Fibroblast of lung (primary cell): ENCODE results near the gene FAM221B. TPM values are rescaled to one million over a fixed set of nuclear protein-coding genes. Genes with fewer than 3 reads are reported as not detected.

Source experiments
- DNase-seq, 2 donors: peaks; one replicate each; pipeline versions ENCODE4 v3.0.0 to v3.0.0-alpha.2; 2010; ENCODE audit warnings: low read depth in 2 of 2
- H2AFZ ChIP-seq: 2 replicates; pipeline ENCODE4 v1.5.1; 2012; ENCODE audit warnings: low read length, control low read depth, inconsistent platforms
- H3K27ac ChIP-seq: 2 replicates; pipeline ENCODE4 v1.5.1; 2011; ENCODE audit warnings: low read length, control low read depth; ENCODE audit not compliant: insufficient read depth
- H3K27me3 ChIP-seq: 2 replicates; pipeline ENCODE4 v1.5.1; 2011; ENCODE audit warnings: mild to moderate bottlenecking, low read length; ENCODE audit not compliant: control insufficient read depth, insufficient read depth
- H3K36me3 ChIP-seq: 2 replicates; pipeline ENCODE4 v1.5.1; 2011; ENCODE audit warnings: low read length; ENCODE audit not compliant: control insufficient read depth, insufficient read depth
- H3K4me1 ChIP-seq: 2 replicates; pipeline ENCODE4 v1.5.1; 2011; ENCODE audit warnings: low read length; ENCODE audit not compliant: control insufficient read depth, insufficient read depth; ENCODE audit errors: extremely low read depth
- H3K4me2 ChIP-seq: 2 replicates; pipeline ENCODE4 v1.5.1; 2011; ENCODE audit warnings: low read length, control low read depth; ENCODE audit not compliant: insufficient read depth; ENCODE audit errors: extremely low read depth
- H3K4me3 ChIP-seq, 4 experiments: fragments of 200-600 bp in 1 of 4; sonication (generic) in 1 of 4; replicated peaks in 1 of 4; 2 replicates each; pipeline ENCODE4 v1.5.1; 2011 to 2016; ENCODE audit warnings: low read length in 4 of 4, low read depth in 3 of 4, mild to moderate bottlenecking in 3 of 4, control low read depth in 2 of 4, inconsistent platforms in 1 of 4, mixed read lengths in 1 of 4; ENCODE audit not compliant: insufficient read depth in 1 of 4; ENCODE audit errors: control extremely low read depth in 1 of 4
- H3K79me2 ChIP-seq: 2 replicates; pipeline ENCODE4 v1.5.1; 2012; ENCODE audit warnings: mild to moderate bottlenecking, low read length, inconsistent platforms; ENCODE audit not compliant: control insufficient read depth, insufficient read depth
- H3K9ac ChIP-seq: 2 replicates; pipeline ENCODE4 v1.5.1; 2011; ENCODE audit warnings: mild to moderate bottlenecking, low read length, control low read depth; ENCODE audit not compliant: insufficient read depth
- H3K9me3 ChIP-seq: 2 replicates; pipeline ENCODE4 v1.5.1; 2012; ENCODE audit warnings: low read depth, low read length; ENCODE audit not compliant: control insufficient read depth, insufficient read depth
- H4K20me1 ChIP-seq: 2 replicates; pipeline ENCODE4 v1.5.1; 2011; ENCODE audit warnings: low read length; ENCODE audit not compliant: control insufficient read depth, insufficient read depth; ENCODE audit errors: extremely low read depth
- EZH2 ChIP-seq: IDR thresholded peaks from 2 replicates; pipeline ENCODE4 v1.5.1; 2012; ENCODE audit warnings: low read length, control low read depth, mild to moderate bottlenecking; ENCODE audit errors: missing control alignments
- polyA plus RNA-seq, 2 donors: library from polyadenylated mRNA; depleted of rRNA in 1 of 2; stranded (reverse) in 1 of 2; unstranded in 1 of 2; fragments of >200 nt; gene quantifications; 2 replicates each; pipeline ENCODE4 v1.2.1, GENCODE V29; 2011 to 2012; ENCODE audit warnings: missing spikeins in 1 of 2
- total RNA-seq: library from RNA; depleted of rRNA; stranded (reverse); fragments of >200 nt; gene quantifications from 2 replicates; pipeline ENCODE4 v1.2.1, GENCODE V29; 2014
- TF ChIP-seq, protein P1 (sequence below), 2 donors: IDR thresholded peaks in 1 of 2; conservative IDR thresholded peaks in 1 of 2; 1 replicate in 1 of 2; 2 replicates in 1 of 2; pipeline ENCODE4 v1.5.1; 2011 to 2012; ENCODE audit warnings: low read length in 2 of 2, control low read depth in 1 of 2, inconsistent platforms in 1 of 2, low read depth in 1 of 2, mild to moderate bottlenecking in 1 of 2

FAM221B gene
- total and polyA plus RNA-seq, 2 donors (not counting 1 experiment from before 2014, with no cell fraction given) = not detected

DNA sequence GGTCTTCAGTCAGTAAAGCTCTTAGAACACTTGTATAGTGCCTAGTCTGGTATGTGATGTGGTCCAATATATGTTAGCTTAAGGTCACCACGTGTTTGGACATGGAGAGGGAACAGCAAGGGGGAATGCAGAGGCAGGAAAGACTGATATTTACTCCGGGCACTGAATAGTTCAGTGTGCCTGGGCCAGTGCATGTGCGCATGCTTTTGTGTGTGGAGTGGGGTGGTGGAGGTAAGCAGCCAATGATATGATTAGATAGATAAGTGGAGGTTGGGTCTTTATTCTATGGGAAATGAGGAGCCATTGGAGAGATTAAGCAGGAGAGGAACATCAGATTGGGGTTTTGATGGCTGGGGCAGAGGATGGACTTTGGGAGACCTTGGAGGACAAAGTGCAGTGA, 27.7 kb upstream of the FAM221B start:
- Histone ChIP-seq H3K4me2 (no peak overlapping the region), H3K27ac (no peak overlapping the region), H3K4me3 (no peak overlapping the region), H2AFZ (no peak overlapping the region), H4K20me1 (no peaks in the 10 kb centered on the region), H3K36me3 (no peaks in the 10 kb centered on the region), H3K9me3 (no peaks in the 10 kb centered on the region), H3K27me3 (peaks cover 12% of the 10 kb centered on the region), H3K4me1 (no peaks in the 10 kb centered on the region), H3K79me2 (no peaks in the 10 kb centered on the region), H3K9ac (no peak overlapping the region)
- TF ChIP-seq, protein P1, sequence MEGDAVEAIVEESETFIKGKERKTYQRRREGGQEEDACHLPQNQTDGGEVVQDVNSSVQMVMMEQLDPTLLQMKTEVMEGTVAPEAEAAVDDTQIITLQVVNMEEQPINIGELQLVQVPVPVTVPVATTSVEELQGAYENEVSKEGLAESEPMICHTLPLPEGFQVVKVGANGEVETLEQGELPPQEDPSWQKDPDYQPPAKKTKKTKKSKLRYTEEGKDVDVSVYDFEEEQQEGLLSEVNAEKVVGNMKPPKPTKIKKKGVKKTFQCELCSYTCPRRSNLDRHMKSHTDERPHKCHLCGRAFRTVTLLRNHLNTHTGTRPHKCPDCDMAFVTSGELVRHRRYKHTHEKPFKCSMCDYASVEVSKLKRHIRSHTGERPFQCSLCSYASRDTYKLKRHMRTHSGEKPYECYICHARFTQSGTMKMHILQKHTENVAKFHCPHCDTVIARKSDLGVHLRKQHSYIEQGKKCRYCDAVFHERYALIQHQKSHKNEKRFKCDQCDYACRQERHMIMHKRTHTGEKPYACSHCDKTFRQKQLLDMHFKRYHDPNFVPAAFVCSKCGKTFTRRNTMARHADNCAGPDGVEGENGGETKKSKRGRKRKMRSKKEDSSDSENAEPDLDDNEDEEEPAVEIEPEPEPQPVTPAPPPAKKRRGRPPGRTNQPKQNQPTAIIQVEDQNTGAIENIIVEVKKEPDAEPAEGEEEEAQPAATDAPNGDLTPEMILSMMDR (conservative IDR thresholded peaks at IDR 0.05 in 1 of 2, IDR thresholded peaks at IDR 0.05 in 1 of 2; ENCODE audit: low read depth in 1 of 2, low read length in 2 of 2) = no peak
- TF ChIP-seq EZH2 = no peak
- DNase-seq = no peak

DNA sequence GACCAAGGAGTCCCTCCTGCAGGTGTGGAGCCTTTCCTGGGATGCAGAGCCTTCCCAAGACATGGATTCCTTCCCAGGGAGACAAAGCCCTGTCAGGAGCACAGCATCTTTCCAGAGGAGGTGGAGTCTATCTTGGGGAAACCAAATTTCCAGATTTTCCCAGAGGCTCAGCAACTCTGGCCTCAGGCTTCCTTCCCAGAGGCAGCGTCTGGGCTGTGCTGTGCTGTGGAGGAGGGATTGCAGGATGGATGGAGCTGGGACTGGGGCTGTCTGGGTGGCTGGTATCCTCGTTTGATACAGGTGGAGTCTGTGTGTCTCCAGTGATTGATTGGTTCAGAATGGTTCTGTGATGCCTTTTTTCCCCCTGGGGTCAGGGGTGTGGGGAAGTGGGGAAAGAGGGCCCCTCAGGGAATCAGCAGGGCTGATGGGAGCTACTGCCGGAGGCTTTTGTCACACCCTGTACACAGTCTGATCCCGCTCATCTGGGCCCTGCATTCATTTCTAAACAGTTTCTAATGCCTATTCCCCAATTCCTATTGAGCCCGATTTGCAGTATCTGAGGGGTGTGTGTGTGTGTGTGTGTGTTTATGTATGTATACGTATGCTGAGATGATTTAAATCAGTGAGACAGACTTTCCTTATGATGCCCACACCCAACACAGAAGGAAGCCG, 25.7 kb upstream of the FAM221B start:
- H3K27ac ChIP-seq = no peak overlapping the region
- no peaks in the 10 kb centered on the region for H4K20me1 ChIP-seq
- H3K27me3 ChIP-seq = no peaks in the 10 kb centered on the region
- H3K4me1 ChIP-seq = no peaks in the 10 kb centered on the region
- no peak overlapping the region for H3K9ac ChIP-seq
- DNase-seq = no peak
- no peak overlapping the region for H3K4me2 ChIP-seq
- H3K36me3 ChIP-seq = no peaks in the 10 kb centered on the region
- TF ChIP-seq EZH2 = no peak
- TF ChIP-seq, protein P1 (conservative IDR thresholded peaks at IDR 0.05 in 1 of 2, IDR thresholded peaks at IDR 0.05 in 1 of 2; ENCODE audit: low read depth in 1 of 2, low read length in 2 of 2) = no peak
- no peak overlapping the region for H3K4me3 ChIP-seq
- H3K9me3 ChIP-seq = no peaks in the 10 kb centered on the region
- H3K79me2 ChIP-seq = no peaks in the 10 kb centered on the region
- H2AFZ ChIP-seq = no peak overlapping the region

DNA sequence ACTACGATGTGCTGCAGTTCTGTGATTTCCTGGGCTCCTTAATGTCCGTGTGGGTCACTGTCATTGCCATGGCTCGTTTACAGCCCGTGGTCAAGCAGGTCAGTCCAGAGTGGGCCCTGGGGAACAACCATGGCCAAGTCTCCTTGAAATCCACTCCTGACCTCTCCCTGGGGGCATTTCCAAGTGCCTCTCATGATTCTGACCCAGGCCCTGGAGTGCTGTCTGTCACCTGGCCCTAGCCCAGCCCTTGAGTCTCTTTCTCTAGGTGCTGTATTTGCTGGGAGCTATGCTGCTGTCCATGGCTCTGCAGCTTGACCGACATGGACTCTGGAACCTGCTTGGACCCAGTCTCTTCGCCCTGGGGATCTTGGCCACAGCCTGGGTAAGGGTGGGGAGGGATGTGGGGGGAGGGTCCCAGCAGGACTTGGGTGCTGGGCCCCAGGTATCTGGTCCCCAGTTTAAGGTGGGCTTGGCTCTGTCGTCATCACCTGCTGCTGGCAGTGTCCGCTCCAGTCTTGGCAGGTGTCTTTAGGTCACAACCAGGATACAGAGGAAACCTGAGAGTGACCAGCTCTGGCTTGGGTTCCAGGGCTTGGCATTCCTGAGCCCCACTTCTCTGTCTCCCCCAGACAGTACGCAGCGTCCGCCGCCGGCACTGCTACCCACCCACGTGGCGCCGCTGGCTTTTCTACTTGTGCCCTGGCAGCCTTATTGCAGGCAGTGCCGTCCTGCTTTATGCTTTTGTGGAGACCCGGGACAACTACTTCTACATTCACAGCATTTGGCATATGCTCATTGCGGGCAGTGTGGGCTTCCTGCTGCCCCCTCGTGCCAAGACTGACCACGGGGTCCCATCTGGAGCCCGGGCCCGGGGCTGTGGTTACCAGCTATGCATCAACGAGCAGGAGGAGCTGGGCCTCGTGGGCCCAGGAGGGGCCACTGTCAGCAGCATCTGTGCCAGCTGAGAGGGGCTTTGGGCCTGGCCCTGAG, 24.6 kb upstream of the FAM221B start:
- Histone ChIP-seq H3K79me2 (no peaks in the 10 kb centered on the region), H3K36me3 (no peaks in the 10 kb centered on the region), H3K9me3 (no peaks in the 10 kb centered on the region), H3K4me1 (no peaks in the 10 kb centered on the region), H2AFZ (no peak overlapping the region), H3K27ac (no peak overlapping the region), H3K9ac (no peak overlapping the region), H3K4me3 (no peak overlapping the region), H4K20me1 (no peaks in the 10 kb centered on the region), H3K27me3 (no peaks in the 10 kb centered on the region), H3K4me2 (no peak overlapping the region)
- TF ChIP-seq, protein P1 (conservative IDR thresholded peaks at IDR 0.05 in 1 of 2, IDR thresholded peaks at IDR 0.05 in 1 of 2; ENCODE audit: low read depth in 1 of 2, low read length in 2 of 2) = no peak
- TF ChIP-seq EZH2 = no peak
- no peak for DNase-seq
